Adipocyte (in vitro differentiated cells): ENCODE data around the gene SACM1L.

Experiments used
- DNase-seq: peaks from one replicate; pipeline ENCODE4 v3.0.0-alpha.2; 2015; ENCODE audit warnings: low read depth
- H3K27me3 ChIP-seq: replicated peaks from 2 replicates; pipeline ENCODE4 v1.7.0; 2013; ENCODE audit warnings: mild to moderate bottlenecking, low read length, moderate library complexity; ENCODE audit not compliant: control insufficient read depth, insufficient read depth
- H3K36me3 ChIP-seq: 2 replicates; pipeline ENCODE4 v1.7.0; 2013; ENCODE audit warnings: low read length, mild to moderate bottlenecking, moderate library complexity; ENCODE audit not compliant: control insufficient read depth, insufficient read depth, severe bottlenecking
- H3K4me1 ChIP-seq: 2 replicates; pipeline ENCODE4 v1.7.0; 2013; ENCODE audit warnings: mild to moderate bottlenecking, low read length, moderate library complexity; ENCODE audit not compliant: control insufficient read depth, insufficient read depth
- H3K4me3 ChIP-seq: 2 replicates; pipeline ENCODE4 v1.7.0; 2013; ENCODE audit warnings: mild to moderate bottlenecking, low read length, moderate library complexity
- H3K9ac ChIP-seq: 2 replicates; pipeline ENCODE4 v1.7.0; 2013; ENCODE audit warnings: mild to moderate bottlenecking, low read length, moderate library complexity
- H3K9me3 ChIP-seq: 2 replicates; pipeline ENCODE4 v1.7.0; 2013; ENCODE audit warnings: mild to moderate bottlenecking, low read length, moderate library complexity; ENCODE audit not compliant: control insufficient read depth

The SACM1L gene

DNA sequence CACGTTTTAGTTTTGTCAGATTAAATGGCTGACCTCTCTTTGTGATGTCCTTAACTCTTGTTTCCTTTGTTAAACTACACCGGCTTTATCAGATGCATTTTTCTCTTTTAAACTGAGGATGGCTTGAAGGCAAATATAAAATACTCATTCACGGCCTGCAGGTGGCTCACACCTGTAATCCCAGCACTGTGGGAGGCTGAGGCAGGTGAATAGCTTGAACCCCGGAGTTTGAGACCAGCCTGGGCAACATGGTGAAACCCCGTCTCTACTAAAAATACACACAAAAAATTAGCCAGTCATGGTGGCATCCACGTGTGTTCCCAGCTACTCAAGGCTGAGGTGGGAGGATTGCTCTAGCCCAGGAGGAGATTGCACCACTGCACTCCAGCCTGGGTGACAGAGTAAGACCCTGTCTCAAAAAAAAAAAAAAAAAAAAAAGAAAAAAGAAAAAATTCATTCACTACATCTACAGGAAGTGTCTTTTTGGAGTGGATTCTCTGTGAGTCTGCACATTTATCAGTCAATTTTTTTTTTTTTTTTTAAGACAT lies 34.7 kb upstream of the SACM1L start:
- peaks cover 18% of the 10 kb centered on the region for H3K4me1 ChIP-seq
- no peaks in the 10 kb centered on the region for H3K36me3 ChIP-seq
- H3K27me3 ChIP-seq, result no peaks in the 10 kb centered on the region
- DNase-seq, result no peak
- no peaks in the 10 kb centered on the region for H3K9me3 ChIP-seq
- no peak overlapping the region for H3K9ac ChIP-seq
- no peak overlapping the region for H3K4me3 ChIP-seq

DNA sequence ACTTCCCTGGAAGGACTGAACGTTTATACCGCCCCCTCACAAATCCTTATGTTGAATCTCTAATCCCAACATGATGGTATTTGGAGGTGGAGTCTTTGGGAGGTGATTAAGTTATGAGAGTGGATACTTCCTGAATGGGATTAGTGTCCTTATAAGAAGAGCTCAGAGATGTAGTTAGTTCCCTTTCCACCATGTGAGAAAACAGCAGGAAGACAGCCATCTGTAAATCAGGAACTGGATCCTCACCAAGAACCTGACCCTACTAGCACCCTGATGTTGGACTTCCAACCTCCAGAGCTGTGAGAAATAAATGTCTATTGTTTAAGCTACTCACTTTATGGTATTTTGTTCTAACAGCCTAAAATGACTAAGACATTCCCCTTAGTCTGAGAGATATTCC lies 33.3 kb upstream of the SACM1L start:
- Histone ChIP-seq H3K36me3 (no peaks in the 10 kb centered on the region), H3K9ac (no peak overlapping the region), H3K9me3 (no peaks in the 10 kb centered on the region), H3K4me1 (peaks cover 24% of the 10 kb centered on the region), H3K4me3 (no peak overlapping the region), H3K27me3 (no peaks in the 10 kb centered on the region)
- no peak for DNase-seq

DNA sequence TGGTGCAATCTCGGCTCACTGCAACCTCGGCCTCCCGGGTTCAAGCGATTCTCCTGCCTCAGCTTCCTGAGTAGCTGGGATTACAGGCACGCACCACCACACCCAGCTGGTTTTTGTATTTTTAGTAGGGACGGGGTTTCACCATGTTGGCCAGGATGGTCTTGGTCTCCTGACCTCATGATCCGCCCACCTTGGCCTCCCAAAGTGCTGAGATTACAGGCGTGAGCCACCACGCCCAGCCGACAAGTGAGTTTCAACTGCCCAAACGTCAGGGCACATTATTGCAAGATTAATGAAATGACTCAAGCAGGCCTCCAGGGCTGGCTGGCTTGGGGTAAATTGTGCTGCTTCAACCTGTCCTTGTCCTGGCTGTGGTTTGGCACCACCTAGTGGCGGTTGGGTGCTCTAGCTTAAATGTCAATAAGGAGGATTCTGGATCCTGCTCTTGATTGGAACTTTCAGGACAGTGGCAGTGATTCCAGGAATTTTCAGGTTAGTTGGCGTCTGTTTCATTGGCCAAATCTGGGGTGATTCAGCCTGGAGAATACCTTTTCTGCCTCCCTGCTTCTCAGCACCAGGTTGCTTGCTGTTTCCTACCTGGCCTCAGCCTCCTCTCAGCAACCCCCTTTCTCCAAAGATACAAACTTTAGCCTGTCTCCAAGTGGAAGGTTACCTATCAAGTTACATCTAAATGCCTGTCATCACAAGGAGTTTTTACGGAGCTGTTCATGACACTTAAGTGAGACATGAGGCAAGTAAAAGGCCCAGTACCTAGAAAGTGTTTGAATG lies 32.4 kb upstream of the SACM1L start:
- Histone ChIP-seq H3K27me3 (no peaks in the 10 kb centered on the region), H3K4me3 (no peak overlapping the region), H3K9ac (no peak overlapping the region), H3K9me3 (no peaks in the 10 kb centered on the region), H3K4me1 (peaks cover 24% of the 10 kb centered on the region), H3K36me3 (no peaks in the 10 kb centered on the region)
- peak; percentile 98 for DNase-seq

DNA sequence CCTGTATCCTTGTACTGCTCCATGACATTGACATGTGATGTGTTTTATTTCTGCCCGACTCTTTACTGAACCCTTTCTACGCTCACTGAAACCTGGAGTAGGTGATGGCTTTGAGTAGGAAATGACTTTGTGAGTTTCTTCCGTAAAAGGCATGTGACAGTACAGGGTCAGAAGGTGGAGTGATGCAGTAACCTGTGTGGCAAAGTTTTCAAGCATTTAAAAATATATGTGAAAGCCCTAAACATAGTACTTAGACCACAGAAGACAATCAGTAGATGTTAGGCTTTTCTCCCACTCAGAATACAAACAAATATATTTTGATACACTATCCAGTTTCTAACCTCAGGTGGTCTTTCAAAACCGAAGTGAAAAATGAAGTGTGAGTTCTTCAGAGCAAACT lies 31.3 kb upstream of the SACM1L start:
- H3K4me3 ChIP-seq, result no peak overlapping the region
- H3K9me3 ChIP-seq, result no peaks in the 10 kb centered on the region
- H3K27me3 ChIP-seq, result no peaks in the 10 kb centered on the region
- H3K9ac ChIP-seq, result no peak overlapping the region
- no peaks in the 10 kb centered on the region for H3K36me3 ChIP-seq
- DNase-seq, result no peak
- peaks cover 24% of the 10 kb centered on the region for H3K4me1 ChIP-seq

DNA sequence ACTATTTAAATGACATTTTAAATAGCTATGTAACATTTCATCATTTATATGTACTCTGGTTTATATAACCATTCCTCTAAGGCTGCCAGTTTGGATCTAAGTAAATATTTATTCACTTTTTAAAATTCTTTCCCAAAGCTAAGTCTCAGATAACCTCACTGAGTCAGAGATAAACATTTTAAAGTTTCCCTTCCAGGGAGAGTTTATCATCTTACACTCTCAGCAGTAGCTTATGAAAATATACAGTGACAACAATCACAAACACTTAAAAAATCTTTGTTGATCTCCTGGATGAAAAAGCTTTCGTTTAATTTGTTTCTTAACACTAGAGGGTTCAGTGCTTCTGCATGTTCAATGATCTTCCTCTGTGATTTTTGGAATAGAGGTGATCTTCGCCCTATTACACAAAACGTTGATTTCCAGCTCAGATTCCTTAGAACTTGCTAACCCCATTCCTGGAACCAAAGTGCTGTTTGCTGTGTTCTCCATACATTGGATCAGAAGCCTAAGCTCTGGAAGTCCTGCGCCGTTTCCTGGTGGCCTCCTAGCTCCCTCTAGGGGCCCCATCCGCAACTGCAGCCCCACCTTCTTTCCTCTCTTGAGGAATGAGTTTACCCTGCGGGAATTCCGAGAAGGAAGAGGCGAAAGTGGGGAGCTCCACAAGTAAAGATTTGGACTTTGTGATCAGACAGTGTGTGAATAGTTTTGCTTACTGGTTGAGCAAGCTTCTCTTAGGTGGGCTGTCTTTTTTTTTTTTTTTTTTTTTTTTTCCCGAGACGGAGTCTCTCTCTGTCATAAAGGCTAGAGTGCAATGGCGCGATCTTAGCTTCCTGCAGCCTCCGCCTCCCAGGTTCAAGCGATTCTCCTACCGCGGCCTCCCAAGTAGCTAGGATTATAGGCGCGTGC lies 29.3 kb upstream of the SACM1L start:
- no peaks in the 10 kb centered on the region for H3K9me3 ChIP-seq
- H3K4me1 ChIP-seq, result peaks cover 11% of the 10 kb centered on the region
- H3K4me3 ChIP-seq, result peak overlapping the region; percentile 11
- H3K27me3 ChIP-seq, result no peaks in the 10 kb centered on the region
- DNase-seq, result peak; percentile 91
- peak overlapping the region; percentile 4 for H3K9ac ChIP-seq
- H3K36me3 ChIP-seq, result no peaks in the 10 kb centered on the region

DNA sequence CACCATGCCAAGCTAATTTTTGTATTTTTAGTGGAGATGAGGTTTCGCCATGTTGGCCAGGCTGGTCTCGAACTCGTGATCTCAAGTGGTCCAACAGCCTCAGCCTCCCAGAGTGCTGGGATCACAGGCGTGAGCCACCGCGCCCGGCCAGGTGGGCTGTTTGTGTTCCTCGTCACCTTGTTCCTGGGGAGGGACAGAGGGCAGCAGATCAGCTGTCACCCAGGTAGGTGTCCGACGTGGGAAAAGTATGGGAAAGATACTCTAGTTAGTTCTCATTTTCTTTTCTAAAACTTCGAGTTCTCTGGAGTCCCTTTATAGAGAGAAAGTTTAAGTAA lies 28.7 kb upstream of the SACM1L start:
- H3K27me3 ChIP-seq, result no peaks in the 10 kb centered on the region
- no peaks in the 10 kb centered on the region for H3K9me3 ChIP-seq
- no peaks in the 10 kb centered on the region for H3K36me3 ChIP-seq
- H3K9ac ChIP-seq, result peak overlapping the region; percentile 4
- no peak overlapping the region for H3K4me3 ChIP-seq
- no peak for DNase-seq
- peaks cover 11% of the 10 kb centered on the region for H3K4me1 ChIP-seq

DNA sequence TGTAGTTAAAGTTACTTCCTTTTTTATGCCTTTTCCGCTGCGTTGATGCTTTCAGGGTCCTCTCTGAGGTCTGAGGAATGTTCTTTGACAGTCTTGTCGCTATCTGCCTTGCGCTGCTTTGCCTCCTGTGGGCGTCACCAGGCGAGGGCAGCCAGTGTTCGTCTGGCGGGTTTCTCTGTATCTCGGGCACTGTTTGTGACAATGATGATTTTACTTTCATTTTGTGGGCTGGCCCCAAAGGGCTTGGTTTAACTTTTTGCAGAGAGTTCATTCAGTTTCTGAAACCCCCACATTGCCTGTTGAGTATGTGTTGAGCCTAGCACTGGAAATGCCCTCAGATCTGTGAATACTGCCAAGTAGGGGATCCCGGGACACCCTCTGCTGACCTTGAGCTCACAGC lies 24.6 kb upstream of the SACM1L start:
- no peak overlapping the region for H3K9ac ChIP-seq
- DNase-seq, result no peak
- no peaks in the 10 kb centered on the region for H3K9me3 ChIP-seq
- peaks cover 36% of the 10 kb centered on the region for H3K4me1 ChIP-seq
- peak overlapping the region; percentile 52 for H3K4me3 ChIP-seq
- H3K36me3 ChIP-seq, result no peaks in the 10 kb centered on the region
- no peaks in the 10 kb centered on the region for H3K27me3 ChIP-seq

DNA sequence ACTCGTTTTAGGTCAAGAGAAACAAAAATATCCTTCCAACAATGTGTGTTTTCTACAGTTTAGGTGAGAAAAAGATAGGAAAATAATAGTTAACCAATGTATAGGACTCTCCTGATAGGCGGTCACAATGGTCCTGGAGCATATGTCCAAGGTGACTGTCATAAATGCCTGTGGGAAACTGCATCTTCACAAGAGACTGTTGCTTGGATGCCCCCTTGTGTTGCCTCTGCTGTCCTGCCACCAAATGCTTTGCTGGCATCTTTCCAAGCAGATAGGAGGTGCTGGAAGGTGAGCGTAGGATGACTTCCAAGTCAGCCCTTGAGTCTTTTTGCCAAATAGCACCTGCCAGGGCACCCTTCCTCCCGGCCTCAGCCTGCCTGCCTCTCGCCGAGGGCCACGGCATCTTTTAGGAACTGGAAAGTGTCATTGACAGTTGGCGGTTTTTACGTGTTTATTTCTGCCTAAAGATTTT lies 24.1 kb upstream of the SACM1L start:
- H3K9ac ChIP-seq, result no peak overlapping the region
- no peaks in the 10 kb centered on the region for H3K9me3 ChIP-seq
- peak; percentile 38 for DNase-seq
- no peaks in the 10 kb centered on the region for H3K27me3 ChIP-seq
- no peaks in the 10 kb centered on the region for H3K36me3 ChIP-seq
- H3K4me3 ChIP-seq, result peak overlapping the region; percentile 52
- peaks cover 32% of the 10 kb centered on the region for H3K4me1 ChIP-seq

DNA sequence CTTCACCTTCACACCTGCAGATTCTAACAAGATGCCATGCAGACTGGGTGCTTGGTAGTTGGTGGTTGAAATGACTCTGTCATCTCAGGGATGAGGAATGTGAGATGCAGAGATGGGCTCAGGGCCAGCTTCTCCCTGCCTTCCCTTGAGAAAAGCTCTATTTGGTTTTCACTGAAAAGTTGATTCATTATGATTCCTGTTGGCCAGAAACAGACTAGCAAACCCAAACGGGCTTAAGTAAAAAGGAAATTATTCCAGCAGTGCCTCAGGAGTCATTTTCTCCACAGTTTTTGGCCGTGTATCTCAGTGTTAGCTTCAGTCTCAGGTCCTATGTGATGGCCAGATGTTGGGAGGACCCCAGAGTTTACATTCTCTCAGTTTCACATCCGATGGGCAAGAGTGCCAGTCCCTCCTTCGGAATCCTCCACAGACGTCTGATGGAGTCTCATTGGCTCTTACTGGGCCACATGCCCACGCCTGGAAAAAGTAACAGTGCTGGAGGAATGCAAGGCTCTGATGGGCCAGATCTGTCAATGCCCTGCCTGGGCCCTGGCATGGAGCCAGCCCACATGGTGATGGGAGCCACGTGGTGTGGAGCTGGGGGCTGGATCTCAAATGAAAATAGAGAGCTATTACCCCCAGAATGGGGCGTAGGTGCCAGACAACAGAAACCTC lies 22.3 kb upstream of the SACM1L start:
- H3K27me3 ChIP-seq, result no peaks in the 10 kb centered on the region
- no peak overlapping the region for H3K9ac ChIP-seq
- peaks cover 44% of the 10 kb centered on the region for H3K4me1 ChIP-seq
- no peaks in the 10 kb centered on the region for H3K36me3 ChIP-seq
- no peak overlapping the region for H3K4me3 ChIP-seq
- peak; percentile 53 for DNase-seq
- no peaks in the 10 kb centered on the region for H3K9me3 ChIP-seq

DNA sequence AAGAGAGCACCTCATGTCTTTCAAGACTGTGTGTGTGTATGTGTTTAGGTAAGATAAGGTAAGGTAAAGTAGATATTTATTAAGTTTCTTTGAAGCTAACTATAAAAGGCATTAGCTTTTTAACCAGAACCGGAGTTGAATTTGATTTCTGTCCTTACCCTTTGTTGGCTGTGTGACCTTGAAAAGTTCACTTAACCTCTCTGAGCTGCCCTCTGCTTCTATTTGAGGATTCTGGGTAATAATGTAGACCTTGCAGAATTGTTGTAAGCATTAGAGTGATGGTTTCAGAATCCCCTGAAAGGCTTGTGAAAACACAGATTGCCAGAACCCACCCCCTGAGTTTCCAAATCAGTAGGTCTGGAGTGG lies 21.6 kb upstream of the SACM1L start:
- Histone ChIP-seq H3K4me1 (peaks cover 44% of the 10 kb centered on the region), H3K27me3 (no peaks in the 10 kb centered on the region), H3K4me3 (no peak overlapping the region), H3K9ac (no peak overlapping the region), H3K36me3 (peaks cover 2% of the 10 kb centered on the region), H3K9me3 (no peaks in the 10 kb centered on the region)
- DNase-seq, result no peak

DNA sequence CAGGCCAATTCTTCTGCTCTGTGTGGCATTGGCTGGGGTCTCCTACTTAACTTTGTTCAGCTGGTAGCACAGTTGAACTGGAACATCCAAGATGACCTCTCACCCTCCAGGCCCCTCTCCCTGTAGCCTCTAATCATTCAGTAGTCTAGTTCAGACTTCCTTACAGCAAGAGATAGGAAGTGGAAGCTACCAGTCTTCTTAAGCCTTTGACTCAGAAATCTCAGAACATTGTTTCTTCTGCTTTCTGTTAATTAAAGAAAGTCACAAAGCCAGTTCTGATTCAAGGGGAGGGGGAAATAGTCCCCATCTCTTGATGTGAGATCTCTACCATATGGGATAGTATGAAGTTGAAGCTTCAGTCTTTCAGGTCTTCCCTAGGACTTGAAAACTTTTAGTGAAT lies 18.8 kb upstream of the SACM1L start:
- H3K36me3 ChIP-seq, result peaks cover 15% of the 10 kb centered on the region
- H3K9me3 ChIP-seq, result no peaks in the 10 kb centered on the region
- no peak overlapping the region for H3K4me3 ChIP-seq
- H3K4me1 ChIP-seq, result peaks cover 44% of the 10 kb centered on the region
- H3K27me3 ChIP-seq, result no peaks in the 10 kb centered on the region
- no peak overlapping the region for H3K9ac ChIP-seq
- DNase-seq, result no peak
